ENCODE data around the gene JUND.

Gene JUND

GRCh38 chr19:18307271-18307681, 25.9 kb upstream of the JUND start:
- no peak overlapping the region for H3K9ac ChIP-seq (ENCODE audit: low read depth, low read length)
- peaks cover 30% of the 10 kb centered on the region for H3K4me1 ChIP-seq (ENCODE audit: control insufficient read depth, insufficient read depth, low read length)
- no peaks in the 10 kb centered on the region for H3K27me3 ChIP-seq (ENCODE audit: control insufficient read depth, insufficient read depth, low read length)
- peaks cover 41% of the 10 kb centered on the region for H3K36me3 ChIP-seq (ENCODE audit: insufficient read depth, low read length)
- H3K4me3 ChIP-seq (ENCODE audit: low read length): no peak overlapping the region
- no peaks in the 10 kb centered on the region for H3K9me3 ChIP-seq (replicated peaks; ENCODE audit: low read length)
- H3K4me2 ChIP-seq (ENCODE audit: low read length): no peak overlapping the region

- Histone ChIP-seq H3K27me3 (ENCODE audit: control insufficient read depth, insufficient read depth, low read length) (no peaks in the 10 kb centered on the region), H3K4me1 (ENCODE audit: control insufficient read depth, insufficient read depth, low read length) (peaks cover 30% of the 10 kb centered on the region), H3K4me3 (ENCODE audit: low read length) (no peak overlapping the region), H3K9me3 (replicated peaks; ENCODE audit: low read length) (no peaks in the 10 kb centered on the region), H3K36me3 (ENCODE audit: insufficient read depth, low read length) (peaks cover 37% of the 10 kb centered on the region), H3K9ac (ENCODE audit: low read depth, low read length) (no peak overlapping the region), H3K4me2 (ENCODE audit: low read length) (no peak overlapping the region)
These were observed 25.5 kb upstream of the JUND start for GRCh38 chr19:18306888-18307260.

- H3K36me3 ChIP-seq (ENCODE audit: insufficient read depth, low read length): peaks cover 35% of the 10 kb centered on the region
- no peak overlapping the region for H3K4me3 ChIP-seq (ENCODE audit: low read length)
- H3K27me3 ChIP-seq (ENCODE audit: control insufficient read depth, insufficient read depth, low read length): no peaks in the 10 kb centered on the region
- H3K9ac ChIP-seq (ENCODE audit: low read depth, low read length): no peak overlapping the region
- no peaks in the 10 kb centered on the region for H3K9me3 ChIP-seq (replicated peaks; ENCODE audit: low read length)
- peaks cover 35% of the 10 kb centered on the region for H3K4me1 ChIP-seq (ENCODE audit: control insufficient read depth, insufficient read depth, low read length)
- H3K4me2 ChIP-seq (ENCODE audit: low read length): no peak overlapping the region
These were observed 24.9 kb upstream of the JUND start for GRCh38 chr19:18306209-18306887.

GRCh38 chr19:18304458-18305310, 23.3 kb upstream of the JUND start:
- Histone ChIP-seq H3K9me3 (replicated peaks; ENCODE audit: low read length) (no peaks in the 10 kb centered on the region), H3K4me3 (ENCODE audit: low read length) (peak overlapping the region; percentile 64), H3K4me1 (ENCODE audit: control insufficient read depth, insufficient read depth, low read length) (peaks cover 43% of the 10 kb centered on the region)

GRCh38 chr19:18304208-18304457, 22.7 kb upstream of the JUND start:
- Histone ChIP-seq H3K9ac (ENCODE audit: low read depth, low read length) (peak overlapping the region; percentile 89), H3K27me3 (ENCODE audit: control insufficient read depth, insufficient read depth, low read length) (no peaks in the 10 kb centered on the region), H3K4me2 (ENCODE audit: low read length) (peak overlapping the region; percentile 84), H3K4me3 (ENCODE audit: low read length) (peak overlapping the region; percentile 64), H3K36me3 (ENCODE audit: insufficient read depth, low read length) (peaks cover 19% of the 10 kb centered on the region), H3K4me1 (ENCODE audit: control insufficient read depth, insufficient read depth, low read length) (peaks cover 44% of the 10 kb centered on the region), H3K9me3 (replicated peaks; ENCODE audit: low read length) (no peaks in the 10 kb centered on the region)

More at GRCh38 chr19:18304458-18305310, 23.3 kb upstream of the JUND start:
- H3K36me3 ChIP-seq (ENCODE audit: insufficient read depth, low read length): peaks cover 25% of the 10 kb centered on the region
- H3K27me3 ChIP-seq (ENCODE audit: control insufficient read depth, insufficient read depth, low read length): no peaks in the 10 kb centered on the region
- H3K9ac ChIP-seq (ENCODE audit: low read depth, low read length): peak overlapping the region; percentile 89
- peak overlapping the region; percentile 84 for H3K4me2 ChIP-seq (ENCODE audit: low read length)

GRCh38 chr19:18301718-18302111, 20.3 kb upstream of the JUND start:
- H3K4me1 ChIP-seq (ENCODE audit: control insufficient read depth, insufficient read depth, low read length): peaks cover 53% of the 10 kb centered on the region
- H3K9ac ChIP-seq (ENCODE audit: low read depth, low read length): peak overlapping the region; percentile 8
- H3K36me3 ChIP-seq (ENCODE audit: insufficient read depth, low read length): peaks cover 9% of the 10 kb centered on the region
- no peaks in the 10 kb centered on the region for H3K9me3 ChIP-seq (replicated peaks; ENCODE audit: low read length)
- no peaks in the 10 kb centered on the region for H3K27me3 ChIP-seq (ENCODE audit: control insufficient read depth, insufficient read depth, low read length)
- no peak overlapping the region for H3K4me3 ChIP-seq (ENCODE audit: low read length)
- H3K4me2 ChIP-seq (ENCODE audit: low read length): no peak overlapping the region

GRCh38 chr19:18300930-18301717, 19.7 kb upstream of the JUND start:
- Histone ChIP-seq H3K9ac (ENCODE audit: low read depth, low read length) (peak overlapping the region; percentile 51), H3K27me3 (ENCODE audit: control insufficient read depth, insufficient read depth, low read length) (no peaks in the 10 kb centered on the region), H3K36me3 (ENCODE audit: insufficient read depth, low read length) (peaks cover 4% of the 10 kb centered on the region), H3K4me2 (ENCODE audit: low read length) (peak overlapping the region; percentile 46), H3K9me3 (replicated peaks; ENCODE audit: low read length) (no peaks in the 10 kb centered on the region), H3K4me1 (ENCODE audit: control insufficient read depth, insufficient read depth, low read length) (peaks cover 53% of the 10 kb centered on the region), H3K4me3 (ENCODE audit: low read length) (no peak overlapping the region)

- no peak overlapping the region for H3K9ac ChIP-seq (ENCODE audit: low read depth, low read length)
- H3K27me3 ChIP-seq (ENCODE audit: control insufficient read depth, insufficient read depth, low read length): no peaks in the 10 kb centered on the region
- peaks cover 43% of the 10 kb centered on the region for H3K4me1 ChIP-seq (ENCODE audit: control insufficient read depth, insufficient read depth, low read length)
- H3K4me2 ChIP-seq (ENCODE audit: low read length): no peak overlapping the region
- H3K36me3 ChIP-seq (ENCODE audit: insufficient read depth, low read length): no peaks in the 10 kb centered on the region
- no peak overlapping the region for H3K4me3 ChIP-seq (ENCODE audit: low read length)
- H3K9me3 ChIP-seq (replicated peaks; ENCODE audit: low read length): no peaks in the 10 kb centered on the region
These were observed 18.2 kb upstream of the JUND start for GRCh38 chr19:18299654-18300053.

GRCh38 chr19:18298601-18299000, 17.2 kb upstream of the JUND start:
- Histone ChIP-seq H3K9ac (ENCODE audit: low read depth, low read length) (no peak overlapping the region), H3K4me2 (ENCODE audit: low read length) (no peak overlapping the region), H3K4me1 (ENCODE audit: control insufficient read depth, insufficient read depth, low read length) (peaks cover 32% of the 10 kb centered on the region), H3K4me3 (ENCODE audit: low read length) (no peak overlapping the region), H3K27me3 (ENCODE audit: control insufficient read depth, insufficient read depth, low read length) (no peaks in the 10 kb centered on the region), H3K9me3 (replicated peaks; ENCODE audit: low read length) (no peaks in the 10 kb centered on the region), H3K36me3 (ENCODE audit: insufficient read depth, low read length) (no peaks in the 10 kb centered on the region)

- no peak overlapping the region for H3K9ac ChIP-seq (ENCODE audit: low read depth, low read length)
- H3K27me3 ChIP-seq (ENCODE audit: control insufficient read depth, insufficient read depth, low read length): no peaks in the 10 kb centered on the region
- no peak overlapping the region for H3K4me3 ChIP-seq (ENCODE audit: low read length)
- no peak overlapping the region for H3K4me2 ChIP-seq (ENCODE audit: low read length)
- H3K36me3 ChIP-seq (ENCODE audit: insufficient read depth, low read length): no peaks in the 10 kb centered on the region
- H3K9me3 ChIP-seq (replicated peaks; ENCODE audit: low read length): no peaks in the 10 kb centered on the region
- peaks cover 34% of the 10 kb centered on the region for H3K4me1 ChIP-seq (ENCODE audit: control insufficient read depth, insufficient read depth, low read length)
These were observed 15.9 kb upstream of the JUND start for GRCh38 chr19:18297308-18297707.

GRCh38 chr19:18295034-18295451, 13.6 kb upstream of the JUND start:
- no peak overlapping the region for H3K4me2 ChIP-seq (ENCODE audit: low read length)
- H3K9me3 ChIP-seq (replicated peaks; ENCODE audit: low read length): no peaks in the 10 kb centered on the region
- H3K4me3 ChIP-seq (ENCODE audit: low read length): no peak overlapping the region
- H3K4me1 ChIP-seq (ENCODE audit: control insufficient read depth, insufficient read depth, low read length): peaks cover 38% of the 10 kb centered on the region
- no peaks in the 10 kb centered on the region for H3K36me3 ChIP-seq (ENCODE audit: insufficient read depth, low read length)
- H3K27me3 ChIP-seq (ENCODE audit: control insufficient read depth, insufficient read depth, low read length): no peaks in the 10 kb centered on the region
- no peak overlapping the region for H3K9ac ChIP-seq (ENCODE audit: low read depth, low read length)

All from skeletal muscle satellite cell (primary cell).